GM12878 (cell line): ENCODE results near the gene CELF2. TPM values are rescaled to one million over a fixed set of nuclear protein-coding genes. Genes with fewer than 3 reads are reported as not detected.

ENCODE experiments used
- ATAC-seq: fragments of 200-7000 bp; cut with Tn5 transposase; 3 replicates; pipeline ENCODE4 v1.9.1; 2020; ENCODE audit warnings: mild to moderate bottlenecking, moderate library complexity
- BruUV-seq: library from RNA; stranded (reverse); fragments of 400-500 nt; replicated peaks from 2 replicates; lab custom pipeline; 2021; lab: Mats Ljungman, UMichigan
- CTCF ChIA-PET: fragments of 300-600 bp; sonication (Branson Sonifier 250); formaldehyde crosslinking; extraction: SDS; loops from one replicate; lab custom pipeline; 2021; ENCODE audit warnings: inconsistent platforms; lab: Yijun Ruan, JAX
- POLR2A ChIA-PET: fragments of 350-600 bp; formaldehyde crosslinking; extraction: SDS; loops from one replicate; lab custom pipeline; 2021; ENCODE audit warnings: inconsistent platforms; lab: Charles Lee
- RAD21 ChIA-PET: fragments of 300-600 bp; sonication (Branson Sonifier 250); formaldehyde crosslinking; loops from one replicate; lab custom pipeline; 2023; ENCODE audit warnings: antibody characterized with exemption; ENCODE audit not compliant: unreplicated experiment; lab: Charles Lee
- SMC1A ChIA-PET: fragments of 300-600 bp; sonication (Branson Sonifier 250); formaldehyde crosslinking; loops from one replicate; lab custom pipeline; 2023; ENCODE audit not compliant: unreplicated experiment, uncharacterized antibody; lab: Charles Lee
- DNase-seq: peaks from one replicate; pipeline ENCODE4 v3.0.0-alpha.2; 2011; ENCODE audit warnings: low read depth, low spot score
- FAIRE-seq: peaks from 3 replicates; lab custom pipeline; 2011; peaks lifted over from hg19 to GRCh38; lab: Jason Lieb, UNC
- H2AFZ ChIP-seq: 2 replicates; pipeline ENCODE4 v1.6.0; 2011; ENCODE audit warnings: low read depth, low read length, control low read depth; ENCODE audit not compliant: control insufficient read depth
- H3K27ac ChIP-seq: 2 replicates; pipeline ENCODE4 v1.5.1; 2011; ENCODE audit warnings: control low read depth; ENCODE audit not compliant: control insufficient read depth, insufficient read depth
- H3K27me3 ChIP-seq, 2 experiments: replicated peaks in 1 of 2; 2 replicates each; pipeline versions ENCODE4 v1.6.0 to v1.6.1; 2011; ENCODE audit warnings: low read length in 1 of 2; ENCODE audit not compliant: control insufficient read depth in 2 of 2, insufficient read depth in 2 of 2
- H3K36me3 ChIP-seq, 2 experiments: 2 replicates each; pipeline ENCODE4 v1.5.1; 2011; ENCODE audit warnings: low read length in 1 of 2; ENCODE audit not compliant: control insufficient read depth in 2 of 2, insufficient read depth in 2 of 2
- H3K4me1 ChIP-seq: 2 replicates; pipeline ENCODE4 v1.6.1; 2011; ENCODE audit warnings: mild to moderate bottlenecking, low read length, moderate library complexity, mixed read lengths; ENCODE audit not compliant: control insufficient read depth, insufficient read depth
- H3K4me2 ChIP-seq: 2 replicates; pipeline ENCODE4 v1.6.0; 2011; ENCODE audit warnings: control low read depth; ENCODE audit not compliant: control insufficient read depth, insufficient read depth
- H3K4me3 ChIP-seq: fragments of 200-600 bp; sonication (generic); 2 replicates; pipeline ENCODE4 v1.5.1; 2016
- H3K79me2 ChIP-seq: 2 replicates; pipeline ENCODE4 v1.6.0; 2011; ENCODE audit warnings: low read length; ENCODE audit not compliant: control insufficient read depth, insufficient read depth
- H3K9ac ChIP-seq: 2 replicates; pipeline ENCODE4 v1.8.0; 2011; ENCODE audit warnings: low read length, control low read depth, mixed read lengths; ENCODE audit not compliant: control insufficient read depth, insufficient read depth
- H3K9me3 ChIP-seq: replicated peaks from 3 replicates; pipeline ENCODE4 v1.5.1; 2011; ENCODE audit warnings: mild to moderate bottlenecking, low read length; ENCODE audit not compliant: control insufficient read depth, insufficient read depth
- H4K20me1 ChIP-seq: 2 replicates; pipeline ENCODE4 v1.6.0; 2011; ENCODE audit not compliant: control insufficient read depth, insufficient read depth
- FOXK2 ChIP-seq: fragments of 450-650 bp; IDR thresholded peaks from 2 replicates; pipeline ENCODE4 v1.6.1; 2017; ENCODE audit warnings: mild to moderate bottlenecking, moderate library complexity
- GATAD2B ChIP-seq: fragments of 450-650 bp; conservative IDR thresholded peaks from 2 replicates; pipeline ENCODE4 v1.6.1; 2017; ENCODE audit warnings: low read depth, mild to moderate bottlenecking, moderate library complexity
- NFYA ChIP-seq: IDR thresholded peaks from 2 replicates; pipeline ENCODE4 v1.6.1; 2011; ENCODE audit warnings: low read depth, mild to moderate bottlenecking, low read length, improper control_type of control experiment, borderline replicate concordance
- PML ChIP-seq: IDR thresholded peaks from 2 replicates; pipeline ENCODE4 v1.6.1; 2012; ENCODE audit warnings: low read length, inconsistent platforms
- SKIL ChIP-seq: fragments of 450-650 bp; IDR thresholded peaks from 2 replicates; pipeline ENCODE4 v1.6.1; 2017; ENCODE audit warnings: mild to moderate bottlenecking, low read depth, inconsistent platforms; ENCODE audit not compliant: poor library complexity, severe bottlenecking
- STAT3 ChIP-seq: IDR thresholded peaks from 2 replicates; pipeline ENCODE4 v1.6.1; 2011; ENCODE audit warnings: low read depth, low read length, improper control_type of control experiment
- WGBS: methylation state at CpG from one replicate; pipeline ENCODE4 v1.1.6; 2016; ENCODE audit warnings: low lambda C conversion rate; ENCODE audit not compliant: insufficient replicate concordance, insufficient coverage; ENCODE audit errors: missing lambda C conversion rate; 5-methylcytosine and 5-hydroxymethylcytosine counted together
- in situ Hi-C: fragments of 300-500 bp; cut with MboI; formaldehyde crosslinking; loops from 9 replicates; pipeline ENCODE4 v1.14.3; 2018; ENCODE audit warnings: mixed read lengths
- intact Hi-C: fragments of 100-400 bp; cut with micrococcal nuclease; formaldehyde crosslinking; loops from one replicate; pipeline ENCODE4 v1.14.2; 2022; ENCODE audit not compliant: unreplicated experiment
- polyA plus RNA-seq, 11 experiments: library from polyadenylated mRNA; depleted of rRNA in 4 of 11; unstranded in 6 of 11; stranded (reverse) in 5 of 11; fragments of >200 nt; fragmentation: Nextera tagmentation in 4 of 11; fragmentation: Illumina TruSeq in 1 of 11; extraction: Ambion mirVana in 4 of 11; extraction: Trizol in 1 of 11; gene quantifications; 1 replicate in 1 of 11; 2 replicates in 10 of 11; pipeline versions ENCODE4 v1.2.1 to v1.2.3, GENCODE V29; 2011 to 2016; ENCODE audit warnings: inconsistent platforms in 2 of 11, missing spikeins in 2 of 11, low read depth in 1 of 11
- total RNA-seq, 4 experiments: library from RNA; depleted of rRNA in 3 of 4; stranded (reverse); fragments of >200 nt in 3 of 4; fragmentation: Illumina TruSeq in 1 of 4; extraction: Trizol in 1 of 4; gene quantifications; 2 replicates each; pipeline versions ENCODE4 v1.2.1 to v1.2.3, GENCODE V29; 2013 to 2021

CELF2 gene
- total and polyA plus RNA-seq, 10 of the 15 experiments (the other 5 are each of a cell fraction or from before 2014, with no cell fraction given), result 20.8 to 129 (median 86.3) TPM

- TF ChIP-seq NFYA, result no peak
- no peak for TF ChIP-seq STAT3
These were observed 322.0 kb downstream of the CELF2 start (continued) for GRCh38 chr10:11339660-11340059.

GRCh38 chr10:11341283-11341960, 323.8 kb downstream of the CELF2 start:
- TF ChIP-seq GATAD2B, result no peak
- TF ChIP-seq FOXK2, result no peak
- no peak for TF ChIP-seq SKIL
- TF ChIP-seq PML, result no peak
- Histone ChIP-seq H3K27ac (no peak overlapping the region), H3K9me3 (no peaks in the 10 kb centered on the region), H3K79me2 (no peaks in the 10 kb centered on the region), H4K20me1 (no peaks in the 10 kb centered on the region), H3K4me1 (no peaks in the 10 kb centered on the region), H3K36me3 (no peaks in the 10 kb centered on the region), H3K9ac (no peak overlapping the region), H2AFZ (no peak overlapping the region), H3K4me2 (no peak overlapping the region), H3K27me3 (no peaks in the 10 kb centered on the region), H3K4me3 (no peak overlapping the region)
- WGBS, result 57% methylated on average over 5 of the region's 5 CpGs
- no TSS peak for BruUV-seq
- intact Hi-C loops (no loop called here), in situ Hi-C loops (no loop called here)
- ChIA-PET SMC1A (no interaction called here), POLR2A (interaction anchor here (0.5 kb wide), 1 partner anchor 280 kb away, joined by 3 read pairs; no protein-coding TSS in a partner anchor), RAD21 (no interaction called here), CTCF (no interaction called here)
- ATAC-seq, result no peak
- no peak for DNase-seq
- FAIRE-seq, result no peak
